Measurements from ENCODE around the gene TLL2.

TLL2 gene

DNA sequence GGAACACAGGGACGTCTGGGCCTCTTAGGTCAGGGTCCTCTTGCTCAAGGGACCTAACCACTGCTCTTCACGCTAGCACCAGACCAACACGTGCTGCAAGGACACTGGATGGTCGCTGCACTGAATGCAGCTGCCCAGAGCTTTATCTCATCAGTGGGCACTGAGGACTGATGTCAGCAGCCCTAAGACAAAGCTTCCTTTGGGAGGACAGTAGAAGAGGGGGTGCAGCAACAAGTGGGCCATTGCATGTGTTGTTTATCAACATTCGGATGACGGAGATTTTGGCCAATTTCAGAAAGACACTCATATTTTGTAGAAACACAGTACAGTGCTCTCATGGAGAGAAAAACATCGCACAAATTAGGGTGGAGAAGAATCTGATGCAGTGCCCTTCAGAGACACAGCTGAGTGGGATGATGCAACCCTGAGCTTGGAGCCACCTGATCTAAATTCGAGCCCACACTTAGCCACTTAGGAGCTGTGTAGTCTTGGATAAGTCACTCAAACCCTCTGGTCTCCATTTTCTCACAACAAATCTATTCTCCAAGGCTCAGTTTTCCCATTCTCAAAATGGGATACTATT is 156.6 kb downstream of the TLL2 start:
- no peaks in the 10 kb centered on the region for H3K36me3 ChIP-seq (replicated peaks; ENCODE audit: insufficient read depth, low read length)
- H3K9ac ChIP-seq (ENCODE audit: low read length), result no peak overlapping the region
- no peaks in the 10 kb centered on the region for H3K4me1 ChIP-seq (ENCODE audit: low read length)
- TF ChIP-seq EZH2 (optimal IDR thresholded peaks at IDR 0.05; ENCODE audit: low read depth, low read length) (no peak), EZH2phosphoT487 (IDR thresholded peaks at IDR 0.05; ENCODE audit: low read length) (no peak)
- TF ChIP-seq, protein P1, sequence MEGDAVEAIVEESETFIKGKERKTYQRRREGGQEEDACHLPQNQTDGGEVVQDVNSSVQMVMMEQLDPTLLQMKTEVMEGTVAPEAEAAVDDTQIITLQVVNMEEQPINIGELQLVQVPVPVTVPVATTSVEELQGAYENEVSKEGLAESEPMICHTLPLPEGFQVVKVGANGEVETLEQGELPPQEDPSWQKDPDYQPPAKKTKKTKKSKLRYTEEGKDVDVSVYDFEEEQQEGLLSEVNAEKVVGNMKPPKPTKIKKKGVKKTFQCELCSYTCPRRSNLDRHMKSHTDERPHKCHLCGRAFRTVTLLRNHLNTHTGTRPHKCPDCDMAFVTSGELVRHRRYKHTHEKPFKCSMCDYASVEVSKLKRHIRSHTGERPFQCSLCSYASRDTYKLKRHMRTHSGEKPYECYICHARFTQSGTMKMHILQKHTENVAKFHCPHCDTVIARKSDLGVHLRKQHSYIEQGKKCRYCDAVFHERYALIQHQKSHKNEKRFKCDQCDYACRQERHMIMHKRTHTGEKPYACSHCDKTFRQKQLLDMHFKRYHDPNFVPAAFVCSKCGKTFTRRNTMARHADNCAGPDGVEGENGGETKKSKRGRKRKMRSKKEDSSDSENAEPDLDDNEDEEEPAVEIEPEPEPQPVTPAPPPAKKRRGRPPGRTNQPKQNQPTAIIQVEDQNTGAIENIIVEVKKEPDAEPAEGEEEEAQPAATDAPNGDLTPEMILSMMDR (IDR thresholded peaks at IDR 0.05; ENCODE audit: low read length), result no peak
- no peak for DNase-seq
- H3K79me2 ChIP-seq (ENCODE audit: low read length), result no peaks in the 10 kb centered on the region
- H3K27ac ChIP-seq (ENCODE audit: low read length), result no peak overlapping the region
- no peaks in the 10 kb centered on the region for H4K20me1 ChIP-seq (ENCODE audit: insufficient read depth, low read length)
- H3K4me2 ChIP-seq (ENCODE audit: low read depth, low read length), result no peak overlapping the region
- no peaks in the 10 kb centered on the region for H3K9me3 ChIP-seq (replicated peaks; ENCODE audit: insufficient read depth, low read length)
- no peaks in the 10 kb centered on the region for H3K27me3 ChIP-seq (replicated peaks; ENCODE audit: insufficient read depth, low read length)
- no peak overlapping the region for H3K4me3 ChIP-seq (ENCODE audit: low read length)
- no peaks in the 10 kb centered on the region for H3F3A ChIP-seq (ENCODE audit: insufficient read depth, low read length)
- no peaks in the 10 kb centered on the region for H3K9me2 ChIP-seq (replicated peaks; ENCODE audit: insufficient read depth, low read length)
- H2AFZ ChIP-seq (ENCODE audit: low read length), result no peak overlapping the region

DNA sequence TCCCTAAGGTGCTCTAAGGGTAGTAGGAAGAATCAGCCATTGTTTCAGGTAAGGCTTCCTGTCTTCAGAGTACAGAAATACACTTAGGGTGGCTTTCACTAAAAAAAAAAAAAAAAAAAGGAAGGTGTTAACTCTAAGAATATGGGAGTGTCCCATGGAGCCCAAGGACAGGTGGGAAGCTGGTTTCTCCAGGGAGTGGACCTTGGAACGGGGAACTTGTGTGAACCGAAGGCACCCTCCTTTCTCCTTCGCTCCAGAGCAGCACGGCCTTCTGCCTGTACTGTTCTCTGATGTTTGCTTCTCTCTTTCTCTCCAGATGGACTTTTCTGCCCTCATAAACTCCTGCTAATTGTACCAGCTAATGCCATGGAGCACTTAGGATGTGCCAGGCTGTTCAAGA is 161.1 kb downstream of the TLL2 start:
- no peak overlapping the region for H2AFZ ChIP-seq (ENCODE audit: low read length)
- H4K20me1 ChIP-seq (ENCODE audit: insufficient read depth, low read length), result no peaks in the 10 kb centered on the region
- TF ChIP-seq, protein P1 (IDR thresholded peaks at IDR 0.05; ENCODE audit: low read length), result no peak
- no peak for TF ChIP-seq EZH2 (optimal IDR thresholded peaks at IDR 0.05; ENCODE audit: low read depth, low read length)
- no peaks in the 10 kb centered on the region for H3K79me2 ChIP-seq (ENCODE audit: low read length)
- no peak overlapping the region for H3K27ac ChIP-seq (ENCODE audit: low read length)
- no peak overlapping the region for H3K4me3 ChIP-seq (ENCODE audit: low read length)
- no peaks in the 10 kb centered on the region for H3K36me3 ChIP-seq (replicated peaks; ENCODE audit: insufficient read depth, low read length)
- no peak for DNase-seq
- no peaks in the 10 kb centered on the region for H3F3A ChIP-seq (ENCODE audit: insufficient read depth, low read length)
- H3K9me2 ChIP-seq (replicated peaks; ENCODE audit: insufficient read depth, low read length), result no peaks in the 10 kb centered on the region
- no peak overlapping the region for H3K4me2 ChIP-seq (ENCODE audit: low read depth, low read length)
- H3K9me3 ChIP-seq (replicated peaks; ENCODE audit: insufficient read depth, low read length), result no peaks in the 10 kb centered on the region
- no peaks in the 10 kb centered on the region for H3K27me3 ChIP-seq (replicated peaks; ENCODE audit: insufficient read depth, low read length)
- H3K9ac ChIP-seq (ENCODE audit: low read length), result no peak overlapping the region
- no peaks in the 10 kb centered on the region for H3K4me1 ChIP-seq (ENCODE audit: low read length)

DNA sequence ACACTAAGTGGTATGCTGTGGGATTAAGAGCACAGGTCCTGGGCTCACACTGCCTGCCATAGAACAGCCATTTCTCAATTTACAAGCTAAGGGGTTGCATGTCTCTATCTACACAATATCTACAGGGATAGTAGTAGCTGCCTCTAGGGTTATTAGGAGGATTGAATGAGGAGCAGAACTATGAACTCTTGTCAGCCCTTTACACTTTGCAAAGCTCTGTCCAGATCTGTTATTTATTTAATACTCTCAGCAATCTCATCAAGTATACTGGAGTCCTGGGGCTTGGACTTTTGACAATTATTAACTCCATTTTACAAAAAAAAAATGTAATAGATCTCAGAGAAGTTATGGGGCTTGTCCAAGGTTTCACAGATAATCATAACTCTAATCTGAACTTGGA is 161.7 kb downstream of the TLL2 start:
- Histone ChIP-seq H2AFZ (ENCODE audit: low read length) (no peak overlapping the region), H3K79me2 (ENCODE audit: low read length) (no peaks in the 10 kb centered on the region), H3K27me3 (replicated peaks; ENCODE audit: insufficient read depth, low read length) (no peaks in the 10 kb centered on the region), H3K9ac (ENCODE audit: low read length) (no peak overlapping the region), H3F3A (ENCODE audit: insufficient read depth, low read length) (no peaks in the 10 kb centered on the region), H3K27ac (ENCODE audit: low read length) (no peak overlapping the region), H3K9me3 (replicated peaks; ENCODE audit: insufficient read depth, low read length) (no peaks in the 10 kb centered on the region), H3K36me3 (replicated peaks; ENCODE audit: insufficient read depth, low read length) (no peaks in the 10 kb centered on the region), H3K4me1 (ENCODE audit: low read length) (no peaks in the 10 kb centered on the region), H3K4me2 (ENCODE audit: low read depth, low read length) (no peak overlapping the region), H3K4me3 (ENCODE audit: low read length) (no peak overlapping the region), H3K9me2 (replicated peaks; ENCODE audit: insufficient read depth, low read length) (no peaks in the 10 kb centered on the region), H4K20me1 (ENCODE audit: insufficient read depth, low read length) (no peaks in the 10 kb centered on the region)
- TF ChIP-seq EZH2 (optimal IDR thresholded peaks at IDR 0.05; ENCODE audit: low read depth, low read length), result no peak
- TF ChIP-seq, protein P1 (IDR thresholded peaks at IDR 0.05; ENCODE audit: low read length), result no peak
- TF ChIP-seq EZH2phosphoT487 (IDR thresholded peaks at IDR 0.05; ENCODE audit: low read length), result no peak
- no peak for DNase-seq
